ENCODE measurements around the gene PSME3IP1. TPM values are rescaled to one million over a fixed set of nuclear protein-coding genes. Genes with fewer than 3 reads are reported as not detected.
A peak's percentile ranks its signal among the peaks of the same experiment; 100 is the strongest.

PSME3IP1 gene
- polyA plus RNA-seq, 3 donors: 75.4 to 133 (median 78.6) TPM

DNA sequence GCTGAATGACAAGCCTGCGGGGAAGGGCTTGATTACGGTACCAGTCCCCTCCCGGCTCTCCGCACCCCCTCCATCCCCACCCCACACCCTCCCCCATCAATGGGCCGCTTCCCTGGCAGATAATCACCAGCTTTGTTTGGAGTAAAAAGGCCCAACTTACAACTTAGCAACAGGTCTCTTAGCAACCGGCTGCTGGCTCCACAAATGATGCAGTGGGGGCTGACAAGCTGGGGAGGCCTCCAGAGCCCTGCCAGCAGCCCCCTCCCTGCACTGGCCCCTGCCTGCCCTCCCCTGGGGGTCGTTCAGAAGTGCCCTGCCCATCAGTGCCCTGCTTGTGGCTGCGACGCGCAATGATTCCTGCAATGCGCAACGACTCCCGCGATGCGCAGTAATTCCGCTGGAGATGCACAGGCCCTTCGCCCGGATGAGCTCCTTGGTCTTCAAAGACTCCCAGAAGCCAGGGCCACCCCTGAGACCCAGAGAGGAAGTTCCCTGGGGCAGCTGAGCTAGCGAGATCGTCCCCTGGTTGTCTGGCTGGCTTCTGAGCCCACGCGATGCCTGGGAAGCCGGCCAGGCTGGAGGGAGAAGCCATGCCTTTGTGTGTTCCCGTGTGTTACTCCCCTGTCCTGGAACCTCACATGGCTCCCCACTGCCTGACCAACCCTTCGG lies 70.2 kb downstream of the PSME3IP1 start:
- Histone ChIP-seq H3K27ac (ENCODE audit: low read depth in 1 of 2, low read length in 2 of 2) (no peak overlapping the region), H4K20me1 (ENCODE audit: insufficient read depth, low read length) (peaks cover under 1% of the 10 kb centered on the region), H3K9me3 (replicated peaks in 1 of 2; ENCODE audit: control insufficient read depth in 1 of 2, insufficient read depth in 1 of 2, low read length in 2 of 2) (no peaks in the 10 kb centered on the region), H3K79me2 (ENCODE audit: insufficient read depth, low read length) (peaks cover 12% of the 10 kb centered on the region), H3K4me1 (ENCODE audit: control insufficient read depth in 1 of 2, insufficient read depth in 2 of 2, low read length in 2 of 2) (no peaks in the 10 kb centered on the region), H3K4me3 (replicated peaks in 1 of 3; ENCODE audit: low read depth in 2 of 3, low read length in 3 of 3) (no peak overlapping the region), H3K27me3 (ENCODE audit: control insufficient read depth in 2 of 2, insufficient read depth in 2 of 2, low read length in 2 of 2) (no peaks in the 10 kb centered on the region), H3K9ac (ENCODE audit: insufficient read depth, low read length, poor library complexity, severe bottlenecking) (no peak overlapping the region), H2AFZ (ENCODE audit: insufficient read depth, low read depth, low read length, poor library complexity, severe bottlenecking) (no peak overlapping the region), H3K36me3 (replicated peaks in 1 of 2; ENCODE audit: control insufficient read depth in 1 of 2, insufficient read depth in 2 of 2, low read length in 2 of 2) (peaks cover 75 to 91% of the 10 kb centered on the region in 2 donors), H3K4me2 (replicated peaks; ENCODE audit: extremely low read depth, low read length, poor library complexity, severe bottlenecking) (no peak overlapping the region)
- Mint-ChIP-seq H3K27me3 (ENCODE audit: low read depth in 3 of 3) (peaks cover 0 to 2% (median 0%) of the 10 kb centered on the region in 3 donors), H3K4me3 (no peak overlapping the region), H3K36me3 (peaks cover 60 to 90% of the 10 kb centered on the region in 2 donors), H3K27ac (peak overlapping the region in 4 of 7 donors; percentile 25 to 56 (median 36)), H3K9me3 (no peaks in the 10 kb centered on the region), H3K4me1 (no peaks in the 10 kb centered on the region)
- intact Hi-C loops (cut with micrococcal nuclease): no loop called here
- no peak for DNase-seq
- TF ChIP-seq, protein P1, sequence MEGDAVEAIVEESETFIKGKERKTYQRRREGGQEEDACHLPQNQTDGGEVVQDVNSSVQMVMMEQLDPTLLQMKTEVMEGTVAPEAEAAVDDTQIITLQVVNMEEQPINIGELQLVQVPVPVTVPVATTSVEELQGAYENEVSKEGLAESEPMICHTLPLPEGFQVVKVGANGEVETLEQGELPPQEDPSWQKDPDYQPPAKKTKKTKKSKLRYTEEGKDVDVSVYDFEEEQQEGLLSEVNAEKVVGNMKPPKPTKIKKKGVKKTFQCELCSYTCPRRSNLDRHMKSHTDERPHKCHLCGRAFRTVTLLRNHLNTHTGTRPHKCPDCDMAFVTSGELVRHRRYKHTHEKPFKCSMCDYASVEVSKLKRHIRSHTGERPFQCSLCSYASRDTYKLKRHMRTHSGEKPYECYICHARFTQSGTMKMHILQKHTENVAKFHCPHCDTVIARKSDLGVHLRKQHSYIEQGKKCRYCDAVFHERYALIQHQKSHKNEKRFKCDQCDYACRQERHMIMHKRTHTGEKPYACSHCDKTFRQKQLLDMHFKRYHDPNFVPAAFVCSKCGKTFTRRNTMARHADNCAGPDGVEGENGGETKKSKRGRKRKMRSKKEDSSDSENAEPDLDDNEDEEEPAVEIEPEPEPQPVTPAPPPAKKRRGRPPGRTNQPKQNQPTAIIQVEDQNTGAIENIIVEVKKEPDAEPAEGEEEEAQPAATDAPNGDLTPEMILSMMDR (IDR thresholded peaks at IDR 0.05): no peak
- WGBS (ENCODE audit: insufficient coverage): 87% methylated on average over 23 of the region's 25 CpGs

GRCh38 chr16:57115168-57115513 lies 70.7 kb downstream of the PSME3IP1 start:
- Histone ChIP-seq H3K79me2 (ENCODE audit: insufficient read depth, low read length) (peaks cover 17% of the 10 kb centered on the region), H3K4me2 (replicated peaks; ENCODE audit: extremely low read depth, low read length, poor library complexity, severe bottlenecking) (no peak overlapping the region), H3K4me3 (replicated peaks in 1 of 3; ENCODE audit: low read depth in 2 of 3, low read length in 3 of 3) (no peak overlapping the region), H3K36me3 (replicated peaks in 1 of 2; ENCODE audit: control insufficient read depth in 1 of 2, insufficient read depth in 2 of 2, low read length in 2 of 2) (peaks cover 73 to 91% of the 10 kb centered on the region in 2 donors), H3K4me1 (ENCODE audit: control insufficient read depth in 1 of 2, insufficient read depth in 2 of 2, low read length in 2 of 2) (no peaks in the 10 kb centered on the region), H3K9ac (ENCODE audit: insufficient read depth, low read length, poor library complexity, severe bottlenecking) (no peak overlapping the region), H4K20me1 (ENCODE audit: insufficient read depth, low read length) (peaks cover 6% of the 10 kb centered on the region), H3K27me3 (ENCODE audit: control insufficient read depth in 2 of 2, insufficient read depth in 2 of 2, low read length in 2 of 2) (no peaks in the 10 kb centered on the region), H3K27ac (ENCODE audit: low read depth in 1 of 2, low read length in 2 of 2) (no peak overlapping the region), H3K9me3 (replicated peaks in 1 of 2; ENCODE audit: control insufficient read depth in 1 of 2, insufficient read depth in 1 of 2, low read length in 2 of 2) (no peaks in the 10 kb centered on the region), H2AFZ (ENCODE audit: insufficient read depth, low read depth, low read length, poor library complexity, severe bottlenecking) (no peak overlapping the region)
- H3K9me3 Mint-ChIP-seq: no peaks in the 10 kb centered on the region
- no peaks in the 10 kb centered on the region for H3K4me1 Mint-ChIP-seq
- TF ChIP-seq, protein P1 (IDR thresholded peaks at IDR 0.05): no peak
- H3K27ac Mint-ChIP-seq: peak overlapping the region in 1 of 7 donors; percentile 12
- H3K36me3 Mint-ChIP-seq: peaks cover 59 to 90% of the 10 kb centered on the region in 2 donors
- intact Hi-C loops (cut with micrococcal nuclease): no loop called here
- DNase-seq: no peak
- 85% methylated on average over 5 of the region's 10 CpGs for WGBS (ENCODE audit: insufficient coverage)
- H3K4me3 Mint-ChIP-seq: no peak overlapping the region
- H3K27me3 Mint-ChIP-seq (ENCODE audit: low read depth in 3 of 3): peaks cover 0 to 2% (median 0%) of the 10 kb centered on the region in 3 donors

Measured in CD14-positive monocyte (primary cell).